ENCODE data around the gene LAMTOR2. TPM values are rescaled to one million over a fixed set of nuclear protein-coding genes. Genes with fewer than 3 reads are reported as not detected.

The LAMTOR2 gene
- total and polyA plus RNA-seq, 9 of the 15 experiments (the other 6 are each of a cell fraction or from before 2014, with no cell fraction given), result 39.0 to 161 (median 74.6) TPM

- TF ChIP-seq CTCF (IDR thresholded peaks at IDR 0.05 in 2 of 3, conservative IDR thresholded peaks at IDR 0.05 in 1 of 3; ENCODE audit: insufficient read depth in 2 of 3, low read depth in 1 of 3, low read length in 3 of 3), result peak; percentile 88 to 97 (median 93)
- TF ChIP-seq, protein P1, sequence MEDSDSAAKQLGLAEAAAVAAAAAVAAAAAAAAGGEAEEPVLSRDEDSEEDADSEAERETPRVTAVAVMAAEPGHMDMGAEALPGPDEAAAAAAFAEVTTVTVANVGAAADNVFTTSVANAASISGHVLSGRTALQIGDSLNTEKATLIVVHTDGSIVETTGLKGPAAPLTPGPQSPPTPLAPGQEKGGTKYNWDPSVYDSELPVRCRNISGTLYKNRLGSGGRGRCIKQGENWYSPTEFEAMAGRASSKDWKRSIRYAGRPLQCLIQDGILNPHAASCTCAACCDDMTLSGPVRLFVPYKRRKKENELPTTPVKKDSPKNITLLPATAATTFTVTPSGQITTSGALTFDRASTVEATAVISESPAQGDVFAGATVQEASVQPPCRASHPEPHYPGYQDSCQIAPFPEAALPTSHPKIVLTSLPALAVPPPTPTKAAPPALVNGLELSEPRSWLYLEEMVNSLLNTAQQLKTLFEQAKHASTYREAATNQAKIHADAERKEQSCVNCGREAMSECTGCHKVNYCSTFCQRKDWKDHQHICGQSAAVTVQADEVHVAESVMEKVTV (CRISPR knock-in tag; IDR thresholded peaks at IDR 0.05), result peak; percentile 83
- TF ChIP-seq, protein P2, sequence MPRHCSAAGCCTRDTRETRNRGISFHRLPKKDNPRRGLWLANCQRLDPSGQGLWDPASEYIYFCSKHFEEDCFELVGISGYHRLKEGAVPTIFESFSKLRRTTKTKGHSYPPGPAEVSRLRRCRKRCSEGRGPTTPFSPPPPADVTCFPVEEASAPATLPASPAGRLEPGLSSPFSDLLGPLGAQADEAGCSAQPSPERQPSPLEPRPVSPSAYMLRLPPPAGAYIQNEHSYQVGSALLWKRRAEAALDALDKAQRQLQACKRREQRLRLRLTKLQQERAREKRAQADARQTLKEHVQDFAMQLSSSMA (CRISPR knock-in tag; IDR thresholded peaks at IDR 0.05), result no peak
- no peak for TF ChIP-seq TAL1 (IDR thresholded peaks at IDR 0.05)
- TF ChIP-seq ZNF644 (tag; IDR thresholded peaks at IDR 0.05; ENCODE audit: low read depth), result no peak
- TF ChIP-seq JUN (IDR thresholded peaks at IDR 0.05; ENCODE audit: borderline replicate concordance, low read depth, low read length), result 0 out of 2 replicates have a peak, but pooled peaks have one; percentile 11
- no peak for TF ChIP-seq JUN (CRISPR knock-in tag; IDR thresholded peaks at IDR 0.05; ENCODE audit: borderline replicate concordance)
- peak; percentile 56; the same call in 1 of the 2 replicates for TF ChIP-seq CC2D1A (IDR thresholded peaks at IDR 0.05)
- TF ChIP-seq, protein P3, sequence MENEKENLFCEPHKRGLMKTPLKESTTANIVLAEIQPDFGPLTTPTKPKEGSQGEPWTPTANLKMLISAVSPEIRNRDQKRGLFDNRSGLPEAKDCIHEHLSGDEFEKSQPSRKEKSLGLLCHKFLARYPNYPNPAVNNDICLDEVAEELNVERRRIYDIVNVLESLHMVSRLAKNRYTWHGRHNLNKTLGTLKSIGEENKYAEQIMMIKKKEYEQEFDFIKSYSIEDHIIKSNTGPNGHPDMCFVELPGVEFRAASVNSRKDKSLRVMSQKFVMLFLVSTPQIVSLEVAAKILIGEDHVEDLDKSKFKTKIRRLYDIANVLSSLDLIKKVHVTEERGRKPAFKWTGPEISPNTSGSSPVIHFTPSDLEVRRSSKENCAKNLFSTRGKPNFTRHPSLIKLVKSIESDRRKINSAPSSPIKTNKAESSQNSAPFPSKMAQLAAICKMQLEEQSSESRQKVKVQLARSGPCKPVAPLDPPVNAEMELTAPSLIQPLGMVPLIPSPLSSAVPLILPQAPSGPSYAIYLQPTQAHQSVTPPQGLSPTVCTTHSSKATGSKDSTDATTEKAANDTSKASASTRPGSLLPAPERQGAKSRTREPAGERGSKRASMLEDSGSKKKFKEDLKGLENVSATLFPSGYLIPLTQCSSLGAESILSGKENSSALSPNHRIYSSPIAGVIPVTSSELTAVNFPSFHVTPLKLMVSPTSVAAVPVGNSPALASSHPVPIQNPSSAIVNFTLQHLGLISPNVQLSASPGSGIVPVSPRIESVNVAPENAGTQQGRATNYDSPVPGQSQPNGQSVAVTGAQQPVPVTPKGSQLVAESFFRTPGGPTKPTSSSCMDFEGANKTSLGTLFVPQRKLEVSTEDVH (IDR thresholded peaks at IDR 0.05; ENCODE audit: low read depth, partially characterized antibody), result no peak
- TF ChIP-seq RAD21 (CRISPR knock-in tag; conservative IDR thresholded peaks at IDR 0.05 in 1 of 2, IDR thresholded peaks at IDR 0.05 in 1 of 2), result peak; percentile 82 to 94
- peak in 1 of 3 experiments; percentile 22 for TF ChIP-seq YY1 (IDR thresholded peaks at IDR 0.05; ENCODE audit: borderline replicate concordance in 1 of 3, control insufficient read depth in 1 of 3, extremely low read depth in 1 of 3, insufficient read depth in 3 of 3, insufficient read length in 1 of 3, insufficient replicate concordance in 2 of 3, low read depth in 1 of 3, low read length in 2 of 3)
- no peak for TF ChIP-seq HNRNPUL1 (IDR thresholded peaks at IDR 0.05; ENCODE audit: low read length)
- TF ChIP-seq, protein P4, sequence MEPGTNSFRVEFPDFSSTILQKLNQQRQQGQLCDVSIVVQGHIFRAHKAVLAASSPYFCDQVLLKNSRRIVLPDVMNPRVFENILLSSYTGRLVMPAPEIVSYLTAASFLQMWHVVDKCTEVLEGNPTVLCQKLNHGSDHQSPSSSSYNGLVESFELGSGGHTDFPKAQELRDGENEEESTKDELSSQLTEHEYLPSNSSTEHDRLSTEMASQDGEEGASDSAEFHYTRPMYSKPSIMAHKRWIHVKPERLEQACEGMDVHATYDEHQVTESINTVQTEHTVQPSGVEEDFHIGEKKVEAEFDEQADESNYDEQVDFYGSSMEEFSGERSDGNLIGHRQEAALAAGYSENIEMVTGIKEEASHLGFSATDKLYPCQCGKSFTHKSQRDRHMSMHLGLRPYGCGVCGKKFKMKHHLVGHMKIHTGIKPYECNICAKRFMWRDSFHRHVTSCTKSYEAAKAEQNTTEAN (CRISPR knock-in tag; IDR thresholded peaks at IDR 0.05), result no peak
- TF ChIP-seq JUND (IDR thresholded peaks at IDR 0.05; ENCODE audit: borderline replicate concordance, low read depth, low read length), result 0 out of 2 replicates have a peak, but pooled peaks have one; percentile 28
- no peak; the same call in 2 of the 3 replicates for TF ChIP-seq JUND (tag; IDR thresholded peaks at IDR 0.05; ENCODE audit: borderline replicate concordance, low read depth, low read length)
- TF ChIP-seq ELK1 (CRISPR knock-in tag; IDR thresholded peaks at IDR 0.05), result no peak
- peak; percentile 54; the same call in 1 of the 2 replicates for TF ChIP-seq ZEB2 (IDR thresholded peaks at IDR 0.05)
These were observed 36.2 kb downstream of the LAMTOR2 start (continued) for GRCh38 chr1:156090840-156091188.
